ENCODE results near the gene C2CD4D. TPM values are rescaled to one million over a fixed set of nuclear protein-coding genes. Genes with fewer than 3 reads are reported as not detected.

Gene C2CD4D
- total RNA-seq, 3 donors from 2014 or later: 0.33 to 0.90 (median 0.87) TPM

Other genes starting within 250 kb of the C2CD4D start
- gene SNX27, start 227.8 kb downstream of the C2CD4D start, total RNA-seq: 10 to 100 TPM; 25.8 to 29.3 (median 26.1) TPM
- gene CELF3, start 123.0 kb downstream of the C2CD4D start, total RNA-seq: not detected
- not detected for gene RIIAD1, start 118.3 kb downstream of the C2CD4D start, total RNA-seq
- gene MRPL9, start 76.3 kb downstream of the C2CD4D start, total RNA-seq: 100 to 1,000 TPM; 156 to 167 (median 163) TPM
- 10 to 100 TPM in 2 of 3 donors, 1 to 10 TPM in 1; 9.6 to 10.4 (median 10.1) TPM for gene TDRKH, start 49.3 kb downstream of the C2CD4D start, total RNA-seq
- gene LINGO4, start 34.4 kb downstream of the C2CD4D start, total RNA-seq: under 1 TPM; 0.08 to 0.16 (median 0.16) TPM
- 1 to 10 TPM; 1.1 to 5.1 (median 3.7) TPM for gene RORC, start 8.0 kb downstream of the C2CD4D start, total RNA-seq
- not detected for gene THEM5, start 13.9 kb upstream of the C2CD4D start, total RNA-seq
- 10 to 100 TPM; 23.2 to 29.1 (median 24.6) TPM for gene THEM4, start 69.7 kb upstream of the C2CD4D start, total RNA-seq
- 100 to 1,000 TPM in 2 of 3 donors, 10 to 100 TPM in 1; 92.6 to 113 (median 106) TPM for gene S100A10, start 154.0 kb upstream of the C2CD4D start, total RNA-seq
- gene S100A11, start 197.2 kb upstream of the C2CD4D start, total RNA-seq: 100 to 1,000 TPM in 2 of 3 donors, 10 to 100 TPM in 1; 89.0 to 139 (median 121) TPM
- not detected for gene TCHHL1, start 249.2 kb upstream of the C2CD4D start, total RNA-seq